GM23338 (cell line): Measurements from ENCODE around the gene CDIPT.

Source experiments
- CTCF ChIP-seq, 2 experiments: fragments of 200-600 bp in 1 of 2; sonication (generic) in 1 of 2; conservative IDR thresholded peaks; 2 replicates each; pipeline versions ENCODE4 v1.5.1 to v1.6.1; 2016 to 2017; ENCODE audit warnings: antibody characterized with exemption in 2 of 2, low read depth in 2 of 2, mild to moderate bottlenecking in 2 of 2, moderate library complexity in 1 of 2
- EZH2 ChIP-seq: fragments of 200-600 bp; sonication (generic); IDR thresholded peaks from one replicate; pipeline ENCODE4 v1.8.0; 2017; ENCODE audit warnings: antibody characterized with exemption, mild to moderate bottlenecking, low read depth; ENCODE audit not compliant: unreplicated experiment
- EZH2phosphoT487 ChIP-seq: fragments of 200-600 bp; sonication (generic); IDR thresholded peaks from one replicate; pipeline ENCODE4 v1.8.1; 2018; ENCODE audit warnings: antibody characterized with exemption; ENCODE audit not compliant: unreplicated experiment
- JUNB ChIP-seq: IDR thresholded peaks from one replicate; pipeline ENCODE4 v1.6.1; 2016; ENCODE audit warnings: antibody characterized with exemption; ENCODE audit not compliant: unreplicated experiment
- POLR2AphosphoS5 ChIP-seq: IDR thresholded peaks from 2 replicates; pipeline ENCODE4 v1.6.1; 2016; ENCODE audit warnings: antibody characterized with exemption, low read depth
- REST ChIP-seq: IDR thresholded peaks from one replicate; pipeline ENCODE4 v1.6.1; 2018; ENCODE audit warnings: antibody characterized with exemption; ENCODE audit not compliant: unreplicated experiment

GRCh38 chr16:29850998-29851397 lies 12.0 kb downstream of the CDIPT start:
- no peak for TF ChIP-seq CTCF (conservative IDR thresholded peaks at IDR 0.05; ENCODE audit: low read depth in 2 of 2)
- no peak for TF ChIP-seq EZH2
- no peak for TF ChIP-seq POLR2AphosphoS5
- TF ChIP-seq JUNB, result no peak
- no peak for TF ChIP-seq EZH2phosphoT487
- no peak for TF ChIP-seq REST
